CD4-positive, CD25-positive, alpha-beta regulatory T cell (primary cell): Measurements from ENCODE around the gene THY1. TPM values are rescaled to one million over a fixed set of nuclear protein-coding genes. Genes with fewer than 3 reads are reported as not detected.

Source experiments
- ATAC-seq, 2 donors: fragments of 150-1000 bp; cut with Tn5 transposase; one replicate each; pipeline ENCODE4 v1.10.0; 2021; ENCODE audit warnings: low read depth in 2 of 2, moderate number of reproducible peaks in 2 of 2, moderate library complexity in 1 of 2
- DNase-seq, 3 donors: peaks; one replicate each; pipeline versions ENCODE4 v3.0.0 to v3.0.0-alpha.2; 2012 to 2022; ENCODE audit warnings: mixed read lengths in 1 of 3
- H3K27ac ChIP-seq: one replicate; pipeline ENCODE4 v1.7.0; 2013; ENCODE audit warnings: mild to moderate bottlenecking, low read length; ENCODE audit not compliant: insufficient read depth, poor library complexity, severe bottlenecking
- H3K27me3 ChIP-seq: one replicate; pipeline ENCODE4 v1.7.0; 2013; ENCODE audit warnings: low read length; ENCODE audit not compliant: control insufficient read depth, insufficient read depth
- H3K36me3 ChIP-seq: one replicate; pipeline ENCODE4 v1.7.0; 2013; ENCODE audit warnings: mild to moderate bottlenecking, low read length, moderate library complexity; ENCODE audit not compliant: control insufficient read depth, insufficient read depth
- H3K4me1 ChIP-seq: 2 replicates; pipeline ENCODE4 v1.7.0; 2013; ENCODE audit warnings: mild to moderate bottlenecking, low read length; ENCODE audit not compliant: insufficient read depth, control insufficient read depth, poor library complexity, severe bottlenecking
- H3K4me3 ChIP-seq: one replicate; pipeline ENCODE4 v1.7.0; 2013; ENCODE audit warnings: low read depth, mild to moderate bottlenecking, low read length, moderate library complexity
- H3K9me3 ChIP-seq, 2 experiments: 1 replicate in 1 of 2; 2 replicates in 1 of 2; pipeline ENCODE4 v1.7.0; 2013; ENCODE audit warnings: low read length in 2 of 2, mild to moderate bottlenecking in 1 of 2, moderate library complexity in 1 of 2; ENCODE audit not compliant: control insufficient read depth in 2 of 2
- H3K27ac Mint-ChIP-seq, 3 donors: one replicate each; pipeline ENCODE4 v1.8.0; 2020 to 2022; ENCODE audit warnings: mild to moderate bottlenecking in 3 of 3, mixed read lengths in 3 of 3, moderate library complexity in 2 of 3
- H3K27me3 Mint-ChIP-seq: one replicate; pipeline ENCODE4 v1.8.0; 2022; ENCODE audit warnings: mild to moderate bottlenecking, mixed read lengths
- H3K36me3 Mint-ChIP-seq: one replicate; pipeline ENCODE4 v1.8.0; 2020; ENCODE audit warnings: mixed read lengths
- H3K4me1 Mint-ChIP-seq, 4 donors: one replicate each; pipeline ENCODE4 v1.8.0; 2020 to 2022; ENCODE audit warnings: mixed read lengths in 4 of 4, mild to moderate bottlenecking in 1 of 4
- H3K4me3 Mint-ChIP-seq, 4 donors: one replicate each; pipeline ENCODE4 v1.8.0; 2020 to 2022; ENCODE audit warnings: mild to moderate bottlenecking in 4 of 4, mixed read lengths in 4 of 4, moderate library complexity in 3 of 4
- H3K9me3 Mint-ChIP-seq, 7 donors: one replicate each; pipeline ENCODE4 v1.8.0; 2020 to 2022; ENCODE audit warnings: mixed read lengths in 7 of 7, mild to moderate bottlenecking in 3 of 7, moderate library complexity in 2 of 7
- polyA plus RNA-seq, 4 donors: library from polyadenylated mRNA; unstranded; fragments of 300-500 nt; fragmentation: Illumina TruSeq; gene quantifications; one replicate each; pipeline ENCODE4 v1.2.3, GENCODE V29; 2021
- total RNA-seq: library from RNA; stranded (reverse); gene quantifications from one replicate; pipeline ENCODE4 v1.2.3, GENCODE V29; 2022

Gene THY1
- total and polyA plus RNA-seq, 5 donors from 2014 or later, result not detected

DNA sequence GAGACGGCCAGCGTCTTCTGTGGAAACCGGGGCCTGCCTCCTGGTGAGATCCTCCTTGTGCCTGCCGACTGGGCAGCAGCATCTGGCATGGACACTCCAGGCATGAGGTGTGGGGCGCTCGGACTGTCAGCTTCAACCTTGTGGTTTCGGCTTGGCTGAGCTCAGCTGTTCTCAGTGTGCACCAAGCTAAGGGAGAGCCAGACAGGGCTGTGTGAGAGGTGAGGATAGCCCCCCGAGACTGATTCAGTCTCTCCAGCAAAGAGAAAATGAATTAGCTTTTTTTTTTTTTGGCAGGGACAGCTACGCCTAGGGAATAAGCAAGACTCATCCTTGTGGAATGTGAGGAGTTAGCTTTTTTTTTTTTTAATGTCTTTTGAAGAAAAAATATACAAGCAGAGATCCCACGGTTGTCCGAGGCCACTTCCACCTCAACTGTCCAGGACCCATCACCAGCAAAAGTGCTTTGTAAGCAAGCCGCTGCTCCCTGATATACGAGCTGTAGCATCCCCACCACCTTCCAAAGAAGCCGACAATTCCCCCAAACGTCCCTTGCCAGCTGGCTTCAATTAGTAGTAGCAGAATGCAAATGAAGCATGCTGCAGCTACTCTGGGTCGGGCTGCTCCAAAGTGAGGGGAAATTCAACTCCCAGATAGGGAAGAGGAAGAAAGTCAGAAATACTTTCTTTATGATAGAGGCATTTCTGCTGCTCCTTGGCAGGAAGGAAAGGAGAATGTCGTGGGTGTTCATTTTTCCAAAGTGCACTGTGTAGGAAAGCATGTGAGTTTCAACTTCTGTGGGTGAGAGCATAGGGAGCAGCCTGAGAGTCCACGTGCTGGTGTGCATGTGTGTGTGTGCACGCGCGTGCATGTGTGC lies 9.7 kb upstream of the THY1 start:
- no peaks in the 10 kb centered on the region for H3K9me3 ChIP-seq
- no peak for ATAC-seq
- H3K4me1 Mint-ChIP-seq, result no peaks in the 10 kb centered on the region
- H3K4me1 ChIP-seq, result no peaks in the 10 kb centered on the region
- H3K27me3 Mint-ChIP-seq, result peaks cover 13% of the 10 kb centered on the region
- H3K36me3 Mint-ChIP-seq, result peaks cover 3% of the 10 kb centered on the region
- no peak overlapping the region for H3K4me3 ChIP-seq
- H3K27ac ChIP-seq, result no peak overlapping the region
- H3K27ac Mint-ChIP-seq, result no peak overlapping the region
- H3K9me3 Mint-ChIP-seq, result peaks cover 0 to 9% (median 4%) of the 10 kb centered on the region in 7 donors
- no peaks in the 10 kb centered on the region for H3K36me3 ChIP-seq
- peaks cover 2% of the 10 kb centered on the region for H3K27me3 ChIP-seq
- H3K4me3 Mint-ChIP-seq, result no peak overlapping the region
- DNase-seq, result no peak

DNA sequence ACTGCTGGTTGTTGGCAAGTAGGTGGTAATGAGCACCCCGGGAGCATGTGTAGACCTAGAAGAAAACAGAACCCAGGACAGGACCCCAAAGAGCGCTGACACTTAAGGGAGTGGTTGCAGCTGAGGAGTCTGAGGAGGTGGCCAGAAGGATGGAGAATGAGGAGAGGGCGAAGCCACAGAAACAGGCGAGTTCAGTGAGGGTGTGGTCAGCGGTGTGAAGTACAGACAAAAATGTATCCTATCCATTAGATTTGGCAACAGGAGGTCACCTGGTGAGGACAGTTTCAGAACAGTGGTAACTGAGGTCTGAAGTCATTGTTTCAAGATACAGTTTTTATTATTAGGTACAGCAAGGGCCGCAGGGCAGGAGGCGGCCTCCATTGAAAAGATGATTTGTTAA lies 8.6 kb upstream of the THY1 start:
- peak overlapping the region in 1 of 3 donors; percentile 27 for H3K27ac Mint-ChIP-seq
- no peaks in the 10 kb centered on the region for H3K36me3 ChIP-seq
- no peaks in the 10 kb centered on the region for H3K4me1 ChIP-seq
- no peaks in the 10 kb centered on the region for H3K36me3 Mint-ChIP-seq
- no peak overlapping the region for H3K4me3 Mint-ChIP-seq
- DNase-seq, result no peak
- no peaks in the 10 kb centered on the region for H3K4me1 Mint-ChIP-seq
- H3K27ac ChIP-seq, result no peak overlapping the region
- no peaks in the 10 kb centered on the region for H3K9me3 ChIP-seq
- no peak for ATAC-seq
- H3K27me3 Mint-ChIP-seq, result peaks cover 15% of the 10 kb centered on the region
- H3K27me3 ChIP-seq, result peaks cover 2% of the 10 kb centered on the region
- H3K9me3 Mint-ChIP-seq, result peaks cover 0 to 3% (median 0%) of the 10 kb centered on the region in 7 donors
- H3K4me3 ChIP-seq, result no peak overlapping the region

DNA sequence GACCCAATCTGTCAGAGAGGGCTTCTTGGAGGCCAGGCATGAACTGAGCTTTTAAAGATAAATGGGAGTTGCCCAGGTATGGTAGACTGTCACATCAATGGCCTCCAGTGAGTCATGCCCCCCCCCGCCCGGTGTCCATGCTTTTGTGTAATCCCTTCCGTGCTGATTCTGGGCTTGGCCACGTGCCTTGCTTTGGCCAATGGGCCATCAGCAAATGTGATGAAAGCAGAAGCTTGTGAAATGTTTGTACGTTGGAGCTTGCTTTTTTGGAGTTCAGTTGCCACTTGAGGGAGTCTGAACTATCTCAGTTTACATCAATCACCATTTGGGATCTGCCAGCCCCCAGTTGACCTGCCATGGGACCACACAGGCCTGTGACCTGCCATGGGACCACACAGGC lies 4.3 kb upstream of the THY1 start:
- H3K27ac Mint-ChIP-seq, result no peak overlapping the region
- no peak overlapping the region for H3K4me3 Mint-ChIP-seq
- no peaks in the 10 kb centered on the region for H3K36me3 Mint-ChIP-seq
- peaks cover 0 to 3% (median 0%) of the 10 kb centered on the region in 7 donors for H3K9me3 Mint-ChIP-seq
- Histone ChIP-seq H3K27me3 (peaks cover 12% of the 10 kb centered on the region), H3K36me3 (no peaks in the 10 kb centered on the region), H3K27ac (no peak overlapping the region), H3K9me3 (no peaks in the 10 kb centered on the region), H3K4me1 (no peaks in the 10 kb centered on the region), H3K4me3 (no peak overlapping the region)
- ATAC-seq (no peak), DNase-seq (no peak)
- H3K4me1 Mint-ChIP-seq, result peaks cover 0 to 6% (median 0%) of the 10 kb centered on the region in 4 donors
- H3K27me3 Mint-ChIP-seq, result peaks cover 44% of the 10 kb centered on the region

DNA sequence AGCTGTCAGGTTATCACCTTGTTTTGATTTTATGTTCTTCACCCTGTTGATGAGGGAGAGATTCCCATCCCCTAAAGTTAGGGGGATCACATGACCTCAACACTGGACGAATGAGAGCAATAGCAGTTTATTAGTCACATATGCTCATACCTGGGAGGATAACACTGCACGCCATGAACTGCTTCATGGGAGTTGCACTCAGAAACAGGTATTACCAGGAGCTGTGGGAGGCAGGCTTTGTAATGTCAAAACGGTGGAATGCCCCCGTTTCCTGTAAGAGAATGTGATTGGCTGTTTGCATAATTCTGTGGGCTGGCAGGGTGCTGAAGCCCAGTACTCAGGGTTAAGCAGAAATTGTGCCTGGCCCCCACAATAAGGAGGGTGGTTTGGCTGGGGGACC lies 3.2 kb upstream of the THY1 start:
- DNase-seq, result no peak
- H3K9me3 ChIP-seq, result no peaks in the 10 kb centered on the region
- no peak for ATAC-seq
- no peaks in the 10 kb centered on the region for H3K36me3 ChIP-seq
- peaks cover 56% of the 10 kb centered on the region for H3K27me3 Mint-ChIP-seq
- peaks cover 0 to 11% (median 0%) of the 10 kb centered on the region in 4 donors for H3K4me1 Mint-ChIP-seq
- no peaks in the 10 kb centered on the region for H3K4me1 ChIP-seq
- H3K27me3 ChIP-seq, result peaks cover 17% of the 10 kb centered on the region
- H3K4me3 Mint-ChIP-seq, result no peak overlapping the region
- no peak overlapping the region for H3K4me3 ChIP-seq
- H3K27ac ChIP-seq, result no peak overlapping the region
- peaks cover 0 to 2% (median 0%) of the 10 kb centered on the region in 7 donors for H3K9me3 Mint-ChIP-seq
- no peak overlapping the region for H3K27ac Mint-ChIP-seq
- no peaks in the 10 kb centered on the region for H3K36me3 Mint-ChIP-seq

DNA sequence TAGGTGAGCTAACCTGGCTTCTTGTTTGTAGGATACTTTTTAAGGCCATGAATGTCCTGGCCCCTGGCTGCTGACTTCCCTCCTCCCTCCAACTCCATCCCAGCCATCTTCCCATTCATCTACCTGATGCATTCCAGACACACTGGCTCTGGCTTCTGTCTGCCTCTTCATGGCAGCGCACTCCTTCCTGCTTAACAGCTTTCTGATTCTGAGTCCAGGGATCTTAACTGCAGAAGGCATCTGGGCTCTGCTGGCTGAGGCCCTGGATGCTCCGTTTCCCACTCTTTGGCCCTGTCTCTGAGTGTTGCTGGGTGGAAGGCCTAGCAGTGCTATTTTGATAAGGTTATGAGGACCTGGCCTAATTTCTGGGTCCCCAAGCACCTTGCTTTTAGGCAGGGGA lies 1.8 kb upstream of the THY1 start:
- Mint-ChIP-seq H3K4me1 (peaks cover 0 to 12% (median 0%) of the 10 kb centered on the region in 4 donors), H3K27ac (no peak overlapping the region), H3K27me3 (peaks cover 64% of the 10 kb centered on the region), H3K36me3 (no peaks in the 10 kb centered on the region), H3K9me3 (peaks cover 0 to 2% (median 0%) of the 10 kb centered on the region in 7 donors), H3K4me3 (no peak overlapping the region)
- DNase-seq (no peak), ATAC-seq (no peak)
- H3K27me3 ChIP-seq, result peaks cover 21% of the 10 kb centered on the region
- no peaks in the 10 kb centered on the region for H3K4me1 ChIP-seq
- H3K4me3 ChIP-seq, result no peak overlapping the region
- no peaks in the 10 kb centered on the region for H3K36me3 ChIP-seq
- H3K27ac ChIP-seq, result no peak overlapping the region
- H3K9me3 ChIP-seq, result no peaks in the 10 kb centered on the region

DNA sequence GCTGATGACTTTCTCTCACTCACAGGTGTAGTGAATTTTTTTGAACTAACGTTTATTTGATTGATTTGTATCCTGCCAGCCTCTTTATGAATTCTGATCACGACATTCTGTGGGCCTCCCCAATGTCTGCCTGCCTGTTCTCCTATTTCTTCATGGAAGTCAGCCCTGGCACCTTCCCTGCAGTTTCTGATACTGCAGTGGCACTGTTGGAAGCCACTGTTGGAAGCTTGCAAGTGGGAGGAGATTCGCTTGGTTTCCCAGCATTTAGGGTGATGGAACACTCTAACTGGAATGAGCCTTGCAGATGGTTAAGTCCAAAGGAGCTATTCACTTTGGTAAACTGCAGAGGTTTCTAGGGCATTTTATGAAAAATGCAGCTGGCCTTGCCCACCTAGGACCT lies 1.3 kb upstream of the THY1 start:
- Mint-ChIP-seq H3K27ac (no peak overlapping the region), H3K4me1 (peaks cover 0 to 12% (median 0%) of the 10 kb centered on the region in 4 donors), H3K36me3 (no peaks in the 10 kb centered on the region), H3K9me3 (peaks cover 0 to 2% (median 0%) of the 10 kb centered on the region in 7 donors), H3K27me3 (peaks cover 69% of the 10 kb centered on the region), H3K4me3 (no peak overlapping the region)
- H3K4me1 ChIP-seq, result no peaks in the 10 kb centered on the region
- no peak overlapping the region for H3K4me3 ChIP-seq
- no peaks in the 10 kb centered on the region for H3K36me3 ChIP-seq
- peaks cover 20% of the 10 kb centered on the region for H3K27me3 ChIP-seq
- no peak for ATAC-seq
- no peak for DNase-seq
- no peak overlapping the region for H3K27ac ChIP-seq
- no peaks in the 10 kb centered on the region for H3K9me3 ChIP-seq

DNA sequence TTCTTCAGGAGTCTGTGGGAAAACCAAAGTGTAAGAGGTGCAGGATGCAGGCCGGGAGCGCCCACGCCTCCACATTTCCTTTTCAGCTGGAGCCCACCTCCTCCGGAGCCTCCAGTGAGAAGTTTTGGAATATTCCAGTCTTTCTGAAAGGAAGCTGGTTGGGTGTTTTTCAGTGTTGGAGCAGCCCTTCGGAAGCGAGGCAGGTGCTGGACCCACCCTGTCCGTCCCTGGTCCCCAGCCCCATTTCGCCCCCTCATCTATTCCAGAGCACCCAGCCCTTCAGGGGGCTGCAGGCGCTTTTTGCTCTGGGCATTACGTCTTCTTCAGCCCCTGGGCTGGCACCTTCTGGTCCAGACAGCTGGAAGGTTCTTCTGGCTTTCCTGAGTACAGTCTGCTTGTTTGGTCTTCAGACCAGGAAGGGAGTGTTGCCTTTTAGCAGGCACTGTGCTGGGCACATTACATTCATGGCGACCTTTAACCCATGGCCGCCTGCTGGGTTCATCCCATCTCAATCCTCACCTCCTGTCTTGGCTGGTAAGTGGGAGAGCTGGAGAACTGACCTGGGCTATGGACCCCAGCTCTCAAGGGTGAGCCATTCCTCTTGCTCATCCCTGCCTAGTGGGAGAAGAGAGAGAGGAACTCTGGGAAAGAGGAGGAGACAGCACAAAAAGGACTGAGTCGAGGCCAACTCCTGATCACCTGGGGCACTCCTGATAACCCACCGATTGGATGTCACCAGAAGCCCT lies 710 bp upstream of the THY1 start:
- no peak overlapping the region for H3K27ac Mint-ChIP-seq

More for the DNA sequence above, 710 bp upstream of the THY1 start:
- Histone ChIP-seq H3K4me1 (no peaks in the 10 kb centered on the region), H3K27me3 (peaks cover 19% of the 10 kb centered on the region), H3K36me3 (no peaks in the 10 kb centered on the region), H3K27ac (no peak overlapping the region), H3K4me3 (no peak overlapping the region), H3K9me3 (no peaks in the 10 kb centered on the region)
- H3K27me3 Mint-ChIP-seq, result peaks cover 70% of the 10 kb centered on the region
- ATAC-seq (no peak), DNase-seq (no peak)
- peak overlapping the region in 1 of 4 donors; percentile 48 for H3K4me3 Mint-ChIP-seq
- no peaks in the 10 kb centered on the region for H3K36me3 Mint-ChIP-seq
- H3K4me1 Mint-ChIP-seq, result peaks cover 0 to 12% (median 0%) of the 10 kb centered on the region in 4 donors
- peaks cover 0 to 2% (median 0%) of the 10 kb centered on the region in 7 donors for H3K9me3 Mint-ChIP-seq
